MCF 10A (cell line): Measurements from ENCODE around the gene TMEM190. TPM values are rescaled to one million over a fixed set of nuclear protein-coding genes. Genes with fewer than 3 reads are reported as not detected.
"Not testable (repeated sequence)": the region's sequence is repeated elsewhere in the genome, so short reads cannot be mapped to it uniquely, and the experiment has no call there.

ENCODE experiments used
- Bru-seq: library from RNA; stranded (reverse); fragments of 400-500 nt; gene quantifications from one replicate; lab custom pipeline; 2021; lab: Mats Ljungman, UMichigan
- BruChase-seq, 2 experiments: library from RNA; stranded (reverse); fragments of 400-500 nt; gene quantifications; one replicate each; lab custom pipeline; 2021; lab: Mats Ljungman, UMichigan
- BruUV-seq: library from RNA; stranded (reverse); fragments of 400-500 nt; replicated peaks from 2 replicates; lab custom pipeline; 2021; lab: Mats Ljungman, UMichigan
- CTCF ChIA-PET: fragments of 300-600 bp; sonication (Branson Sonifier 250); formaldehyde crosslinking; extraction: SDS; loops from one replicate; lab custom pipeline; 2021; ENCODE audit warnings: antibody characterized with exemption, inconsistent platforms; lab: Yijun Ruan, JAX
- POLR2A ChIA-PET: fragments of 300-600, 350-650 bp; sonication (Branson Sonifier 250); formaldehyde crosslinking; extraction: SDS; loops from one replicate; lab custom pipeline; 2020; ENCODE audit warnings: antibody characterized with exemption, inconsistent platforms; lab: Yijun Ruan, JAX
- DNase-seq: peaks from one replicate; pipeline ENCODE4 v3.0.0-alpha.2; 2018; ENCODE audit not compliant: unreplicated experiment
- H3K27ac Mint-ChIP-seq: one replicate; pipeline ENCODE4 v1.8.0; 2022; ENCODE audit warnings: mild to moderate bottlenecking, low read depth, mixed read lengths; ENCODE audit not compliant: unreplicated experiment
- H3K27me3 Mint-ChIP-seq: one replicate; pipeline ENCODE4 v1.8.0; 2022; ENCODE audit warnings: mixed read lengths; ENCODE audit not compliant: insufficient read depth, unreplicated experiment
- H3K36me3 Mint-ChIP-seq: one replicate; pipeline ENCODE4 v1.8.0; 2022; ENCODE audit warnings: mild to moderate bottlenecking, moderate library complexity, mixed read lengths; ENCODE audit not compliant: insufficient read depth, unreplicated experiment
- H3K4me1 Mint-ChIP-seq: one replicate; pipeline ENCODE4 v1.8.0; 2022; ENCODE audit warnings: mixed read lengths; ENCODE audit not compliant: insufficient read depth, unreplicated experiment
- H3K4me3 Mint-ChIP-seq: one replicate; pipeline ENCODE4 v1.8.0; 2022; ENCODE audit warnings: mild to moderate bottlenecking, moderate library complexity, mixed read lengths; ENCODE audit not compliant: unreplicated experiment
- H3K9me3 Mint-ChIP-seq: one replicate; pipeline ENCODE4 v1.8.0; 2022; ENCODE audit warnings: mixed read lengths; ENCODE audit not compliant: unreplicated experiment
- intact Hi-C: fragments of 100-400 bp; cut with micrococcal nuclease; formaldehyde crosslinking; loops from 2 replicates; pipeline ENCODE4 v1.14.1; 2022
- long read RNA-seq: library from polyadenylated mRNA; stranded (forward); transcript quantifications from one replicate; pipeline ENCODE4 v2.0.0, GENCODE V29; 2022
- total RNA-seq: library from RNA; stranded (reverse); gene quantifications from 2 replicates; pipeline ENCODE4 v1.2.3, GENCODE V29; 2022
- TF ChIP-seq, protein P1 (sequence below): fragments of 200-600 bp; IDR thresholded peaks from one replicate; pipeline ENCODE4 v1.8.0; 2022; ENCODE audit warnings: antibody characterized with exemption, mild to moderate bottlenecking; ENCODE audit not compliant: unreplicated experiment

Gene TMEM190
- total RNA-seq (0.58 and 0.59 TPM in 2 replicates), Bru-seq, nascent RNA (not detected), BruChase-seq, experiment 1, labeled RNA remaining after a 6-hour chase (percentile 20 among the genes with signal in this experiment), BruChase-seq, experiment 2, labeled RNA remaining after a 2-hour chase (not detected)
- long read RNA-seq: 0 reads

DNA sequence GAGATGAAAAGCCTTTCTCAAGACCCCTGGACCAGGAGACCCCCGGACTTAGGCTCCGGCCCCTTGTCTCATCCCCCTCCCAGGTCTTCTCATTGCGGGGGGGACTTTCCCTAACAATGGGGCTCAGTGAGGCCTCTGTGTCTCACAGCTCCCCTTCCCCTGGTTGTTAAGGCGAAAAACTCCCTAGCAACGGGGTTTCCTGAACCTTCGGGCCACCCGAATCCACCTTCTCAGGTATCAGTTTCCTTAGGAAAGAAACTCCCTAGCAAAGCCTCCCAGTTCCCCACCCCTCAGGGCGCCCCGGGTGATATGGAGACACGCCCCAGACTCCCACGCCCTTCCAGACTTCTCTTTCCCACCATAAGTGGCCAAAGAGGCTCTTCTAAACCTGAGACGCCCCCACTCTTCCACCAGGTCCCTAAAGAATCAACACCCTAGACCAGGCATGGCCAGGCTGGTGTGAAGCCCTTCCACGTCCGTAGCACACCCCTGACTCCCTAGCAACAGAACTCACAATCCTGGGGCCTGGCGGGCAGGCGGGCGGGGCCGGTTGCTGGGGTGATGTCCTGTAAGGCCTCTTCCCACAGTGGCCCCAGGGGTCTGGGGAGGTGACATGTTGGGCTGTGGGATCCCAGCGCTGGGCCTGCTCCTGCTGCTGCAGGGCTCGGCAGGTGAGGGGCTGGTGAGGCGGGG, at the start of gene TMEM190:
Gene TMEM190, plus strand, starts transcription at position 586 of the 693 bp plus-strand sequence. Its CDS starts 28 bp downstream, at position 614.
- ChIA-PET CTCF (no interaction called here), POLR2A (interaction anchor here (0.7 to 1.7 kb wide), 3 partner anchors 8 to 35 kb away, joined by 3 to 6 read pairs (median 4); partner anchors contain the start of gene TMEM238)
- TF ChIP-seq, protein P1, sequence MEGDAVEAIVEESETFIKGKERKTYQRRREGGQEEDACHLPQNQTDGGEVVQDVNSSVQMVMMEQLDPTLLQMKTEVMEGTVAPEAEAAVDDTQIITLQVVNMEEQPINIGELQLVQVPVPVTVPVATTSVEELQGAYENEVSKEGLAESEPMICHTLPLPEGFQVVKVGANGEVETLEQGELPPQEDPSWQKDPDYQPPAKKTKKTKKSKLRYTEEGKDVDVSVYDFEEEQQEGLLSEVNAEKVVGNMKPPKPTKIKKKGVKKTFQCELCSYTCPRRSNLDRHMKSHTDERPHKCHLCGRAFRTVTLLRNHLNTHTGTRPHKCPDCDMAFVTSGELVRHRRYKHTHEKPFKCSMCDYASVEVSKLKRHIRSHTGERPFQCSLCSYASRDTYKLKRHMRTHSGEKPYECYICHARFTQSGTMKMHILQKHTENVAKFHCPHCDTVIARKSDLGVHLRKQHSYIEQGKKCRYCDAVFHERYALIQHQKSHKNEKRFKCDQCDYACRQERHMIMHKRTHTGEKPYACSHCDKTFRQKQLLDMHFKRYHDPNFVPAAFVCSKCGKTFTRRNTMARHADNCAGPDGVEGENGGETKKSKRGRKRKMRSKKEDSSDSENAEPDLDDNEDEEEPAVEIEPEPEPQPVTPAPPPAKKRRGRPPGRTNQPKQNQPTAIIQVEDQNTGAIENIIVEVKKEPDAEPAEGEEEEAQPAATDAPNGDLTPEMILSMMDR: no peak
- no TSS peak for BruUV-seq
- H3K4me1 Mint-ChIP-seq: peaks cover 17% of the 10 kb centered on the region
- H3K36me3 Mint-ChIP-seq: peaks cover 2% of the 10 kb centered on the region
- peak within 1 kb of the TSS; percentile 57 for H3K27ac Mint-ChIP-seq
- H3K9me3 Mint-ChIP-seq: no peaks in the 10 kb centered on the region
- DNase-seq: peak; percentile 25
- peaks cover 13% of the 10 kb centered on the region for H3K27me3 Mint-ChIP-seq
- intact Hi-C loops: no loop called here
- no peak within 1 kb of the TSS for H3K4me3 Mint-ChIP-seq

DNA sequence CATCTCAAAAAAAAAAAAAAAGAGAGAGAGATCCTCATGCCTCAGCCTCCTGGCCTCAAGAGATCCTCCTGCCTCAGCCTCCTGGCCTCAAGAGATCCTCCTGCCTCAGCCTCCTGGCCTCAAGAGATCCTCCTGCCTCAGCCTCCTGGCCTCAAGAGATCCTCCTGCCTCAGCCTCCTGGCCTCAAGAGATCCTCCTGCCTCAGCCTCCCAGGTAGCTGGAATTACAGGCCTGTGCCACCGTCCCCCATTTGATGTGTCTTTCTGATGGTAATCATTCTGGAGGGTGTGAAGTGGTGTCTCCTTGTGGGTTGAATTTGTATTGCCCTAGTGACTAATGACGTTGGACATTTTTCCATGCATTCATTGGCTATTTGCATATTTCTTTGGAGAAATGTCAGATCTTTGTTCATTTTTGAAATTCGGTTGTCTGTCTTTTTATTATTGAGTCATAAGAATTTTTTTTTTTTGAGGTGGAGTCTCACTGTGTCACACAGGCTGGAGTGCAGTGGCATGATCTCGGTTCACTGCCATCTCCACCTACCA, 47.8 kb upstream of the TMEM190 start:
- intact Hi-C loops, H3K9me3 Mint-ChIP-seq, H3K4me3 Mint-ChIP-seq, H3K4me1 Mint-ChIP-seq, H3K27me3 Mint-ChIP-seq, H3K27ac Mint-ChIP-seq, BruUV-seq: not testable (repeated sequence)
- POLR2A ChIA-PET: interaction anchor here (1.6 kb wide), 1 partner anchor 10 kb away, joined by 3 read pairs; no protein-coding TSS in a partner anchor
- peaks cover 10% of the 10 kb centered on the region for H3K36me3 Mint-ChIP-seq
- peak; percentile 51 for DNase-seq
- CTCF ChIA-PET: interaction anchor here (0.7 to 1.4 kb wide), 3 partner anchors 26 to 459 kb away, joined by 3 to 7 read pairs (median 3); no protein-coding TSS in a partner anchor

GRCh38 chr19:55329791-55330190, 46.8 kb upstream of the TMEM190 start:
- peaks cover 10% of the 10 kb centered on the region for H3K36me3 Mint-ChIP-seq
- H3K4me1 Mint-ChIP-seq, H3K27ac Mint-ChIP-seq, BruUV-seq, H3K27me3 Mint-ChIP-seq, H3K4me3 Mint-ChIP-seq, intact Hi-C loops, H3K9me3 Mint-ChIP-seq: not testable (repeated sequence)
- peak; percentile 39 for DNase-seq
- POLR2A ChIA-PET: interaction anchor here (1.6 kb wide), 1 partner anchor 9 kb away, joined by 3 read pairs; no protein-coding TSS in a partner anchor
- CTCF ChIA-PET: interaction anchor here (0.6 to 1.4 kb wide), 3 partner anchors 9 to 37 kb away, joined by 4 to 7 read pairs (median 5); no protein-coding TSS in a partner anchor

DNA sequence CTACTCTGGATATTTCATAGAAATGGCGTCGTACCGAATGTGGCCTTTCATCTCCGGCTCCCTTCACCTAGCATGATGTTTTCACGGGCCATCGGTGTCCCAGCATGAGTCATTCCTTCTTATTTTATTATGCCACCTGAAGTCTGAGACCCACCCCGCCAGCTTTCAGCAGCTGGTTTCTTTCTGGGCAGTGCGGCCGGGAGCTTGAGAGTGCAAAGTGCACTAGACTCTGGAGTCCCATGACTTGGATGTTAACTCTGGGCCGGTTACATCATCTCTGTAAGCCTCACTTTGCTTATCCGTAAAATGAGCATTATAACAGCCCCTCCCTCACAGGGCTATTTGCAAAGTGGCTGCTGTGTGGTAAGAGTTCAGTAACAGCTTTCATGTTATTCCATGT, 42.8 kb upstream of the TMEM190 start:
- ChIA-PET POLR2A (no interaction called here), CTCF (interaction anchor here (4.0 kb wide), 1 partner anchor 32 kb away, joined by 38 read pairs; no protein-coding TSS in a partner anchor)
- Mint-ChIP-seq H3K9me3 (no peaks in the 10 kb centered on the region), H3K27me3 (no peaks in the 10 kb centered on the region), H3K4me1 (peaks cover 22% of the 10 kb centered on the region), H3K27ac (no peak overlapping the region), H3K4me3 (no peak overlapping the region), H3K36me3 (peaks cover 8% of the 10 kb centered on the region)
- TF ChIP-seq, protein P1: no peak
- DNase-seq: no peak
- intact Hi-C loops: no loop called here
- no TSS peak for BruUV-seq
